Mesenteric fat pad (tissue), 1 donor: Measurements from ENCODE around the gene HACD3. TPM values are rescaled to one million over a fixed set of nuclear protein-coding genes. Genes with fewer than 3 reads are reported as not detected.

Experiments
- DNase-seq: peaks from one replicate; pipeline ENCODE4 v3.0.0-alpha.2; 2020; ENCODE audit warnings: low spot score
- long read RNA-seq: library from polyadenylated mRNA; unstranded; transcript quantifications from one replicate; pipeline ENCODE4 v2.0.0, GENCODE V29; 2020
- total RNA-seq: library from RNA; stranded (reverse); fragmentation: NEBNext Ultra II Directional; extraction: Animal tissue kit (Norgen Biotek cat#: 25700); gene quantifications from one replicate; pipeline ENCODE4 v1.2.1, GENCODE V29; 2021
- donor health status: DM: yes; HTN: yes; CAD: no.

Gene HACD3, protein sequence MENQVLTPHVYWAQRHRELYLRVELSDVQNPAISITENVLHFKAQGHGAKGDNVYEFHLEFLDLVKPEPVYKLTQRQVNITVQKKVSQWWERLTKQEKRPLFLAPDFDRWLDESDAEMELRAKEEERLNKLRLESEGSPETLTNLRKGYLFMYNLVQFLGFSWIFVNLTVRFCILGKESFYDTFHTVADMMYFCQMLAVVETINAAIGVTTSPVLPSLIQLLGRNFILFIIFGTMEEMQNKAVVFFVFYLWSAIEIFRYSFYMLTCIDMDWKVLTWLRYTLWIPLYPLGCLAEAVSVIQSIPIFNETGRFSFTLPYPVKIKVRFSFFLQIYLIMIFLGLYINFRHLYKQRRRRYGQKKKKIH
- total RNA-seq = 27.9 TPM
- long read RNA-seq, transcript HACD3-201 (11 exons, 3,228 nt) = major isoform, 148 of 167 reads
- long read RNA-seq, partial matches to known transcripts = 3 of 167 reads
- long read RNA-seq, other reads (novel, unspliced or antisense) = 14 of 167 reads

- peak; percentile 93 for DNase-seq
These were observed at the start of gene HACD3 for GRCh38 chr15:65530318-65531111. HACD3 (plus strand) TSS chr15:65530463; CDS start chr15:65530632, 169 bp downstream.

DNA sequence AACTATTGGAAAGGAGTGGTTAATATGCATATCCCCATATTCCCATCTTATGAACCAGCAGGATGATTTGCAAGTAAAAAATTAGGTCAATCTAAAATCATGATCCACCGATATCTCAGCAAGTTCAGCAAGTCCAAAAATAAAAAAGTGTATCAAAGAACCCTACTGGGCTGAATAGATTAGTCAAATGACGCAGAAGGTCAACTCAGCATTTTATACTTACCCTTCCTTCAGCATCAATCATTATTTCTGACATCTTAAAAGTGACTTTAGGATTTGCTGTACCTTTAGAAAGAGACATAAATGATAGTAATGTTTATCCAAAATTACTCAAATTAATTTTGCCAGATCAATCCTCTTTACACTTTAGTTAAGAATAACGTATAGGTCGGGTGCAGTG, 45.4 kb upstream of the HACD3 start:
- no peak for DNase-seq

DNA sequence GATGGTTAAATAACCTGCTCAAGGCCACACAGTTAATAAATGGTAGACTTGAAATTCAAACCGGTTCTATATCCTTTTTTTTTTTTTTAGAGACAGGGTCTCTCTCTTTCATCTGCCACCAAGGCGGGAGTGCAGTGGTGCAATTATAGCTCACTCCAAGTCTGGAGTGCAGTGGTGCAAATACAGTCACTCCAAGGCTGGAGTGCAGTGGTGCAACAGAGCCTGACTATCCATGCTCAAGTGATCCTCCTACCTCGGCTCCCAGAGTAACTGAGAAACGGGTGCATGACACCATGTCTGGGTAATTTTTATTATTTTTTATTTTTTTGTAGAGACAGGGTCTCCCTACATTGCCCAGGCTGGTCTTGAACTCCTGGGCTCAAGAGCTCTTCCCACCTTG, 36.2 kb upstream of the HACD3 start:
- DNase-seq = no peak

- DNase-seq = no peak
These were observed 20.9 kb upstream of the HACD3 start for GRCh38 chr15:65509321-65509720.

GRCh38 chr15:65512189-65512588, 18.1 kb upstream of the HACD3 start:
- DNase-seq = no peak

GRCh38 chr15:65512807-65513416, 17.4 kb upstream of the HACD3 start:
- DNase-seq = no peak

DNA sequence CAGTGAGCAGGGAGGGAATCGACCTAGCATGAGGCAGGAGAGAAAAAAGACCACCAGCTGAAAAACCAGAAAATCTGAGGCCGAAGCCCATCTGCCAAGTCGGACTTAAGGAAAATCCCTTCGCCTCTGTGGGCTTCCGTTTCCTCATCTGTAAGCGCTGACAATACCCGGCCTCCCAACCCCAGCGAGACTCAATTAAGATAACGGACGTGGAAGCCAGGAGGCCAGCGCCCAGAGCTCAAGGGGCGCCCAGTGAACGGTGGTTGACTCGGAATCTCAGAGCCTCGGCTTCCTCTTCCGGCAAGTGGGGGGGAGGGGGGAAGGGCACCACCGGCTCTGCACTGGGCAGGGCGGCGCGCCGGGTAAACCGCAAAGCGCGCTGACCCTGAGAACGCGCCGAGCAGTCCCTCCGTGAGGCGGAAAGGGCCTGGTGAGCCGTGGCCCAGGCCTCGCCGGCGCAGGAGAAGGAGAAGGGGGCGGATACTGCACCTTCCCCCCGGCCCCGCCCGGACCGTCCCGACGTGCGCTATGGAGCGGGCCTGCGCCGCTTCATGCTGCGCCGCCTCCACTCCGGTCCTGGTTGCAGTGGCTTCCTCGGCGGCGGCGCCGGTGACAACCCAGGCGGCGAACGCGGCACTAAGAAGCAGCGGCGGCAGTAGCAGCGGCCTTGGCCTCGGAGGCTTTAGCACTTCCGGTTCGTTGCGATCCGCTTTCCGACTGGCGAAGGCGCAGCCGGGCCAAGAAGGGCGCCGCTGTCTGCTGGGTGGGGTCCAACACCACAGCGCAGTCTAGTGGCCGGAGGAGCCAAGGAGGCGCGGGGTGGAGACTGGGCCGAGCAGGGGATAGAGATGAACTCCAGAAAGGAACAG, 13.0 kb upstream of the HACD3 start, which contains the start of gene DPP8:
TSS of gene DPP8 (minus strand) at position 693 of the 869 bp plus-strand sequence. CDS start 5,136 bp downstream, outside the sequence.
- DNase-seq = peak; percentile 98

GRCh38 chr15:65517866-65518207, 12.4 kb upstream of the HACD3 start:
- DNase-seq = no peak

GRCh38 chr15:65518633-65519285, 11.5 kb upstream of the HACD3 start:
- no peak for DNase-seq

GRCh38 chr15:65521350-65521749, 8.9 kb upstream of the HACD3 start:
- DNase-seq = no peak

GRCh38 chr15:65524226-65524625, 6.0 kb upstream of the HACD3 start:
- DNase-seq = no peak

DNA sequence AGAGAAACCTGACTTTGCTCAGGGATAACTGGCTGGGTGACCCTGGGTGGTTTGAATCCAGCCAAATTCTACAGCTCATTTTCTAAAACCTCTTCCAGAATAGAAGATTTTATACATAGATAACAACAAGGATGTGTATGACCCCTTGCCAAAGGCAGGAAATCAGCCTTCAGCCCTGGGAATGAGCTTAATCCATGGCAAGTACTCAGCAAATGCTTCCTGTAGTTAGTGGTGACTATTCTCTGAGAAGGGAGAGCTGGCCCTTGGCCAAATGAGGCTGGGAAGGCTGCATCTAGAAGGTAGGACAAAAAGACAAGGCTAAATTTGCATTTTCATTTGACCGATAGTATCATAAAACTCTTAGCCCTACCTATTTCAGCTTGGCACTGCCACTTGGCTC, 4.6 kb upstream of the HACD3 start:
- DNase-seq = no peak

DNA sequence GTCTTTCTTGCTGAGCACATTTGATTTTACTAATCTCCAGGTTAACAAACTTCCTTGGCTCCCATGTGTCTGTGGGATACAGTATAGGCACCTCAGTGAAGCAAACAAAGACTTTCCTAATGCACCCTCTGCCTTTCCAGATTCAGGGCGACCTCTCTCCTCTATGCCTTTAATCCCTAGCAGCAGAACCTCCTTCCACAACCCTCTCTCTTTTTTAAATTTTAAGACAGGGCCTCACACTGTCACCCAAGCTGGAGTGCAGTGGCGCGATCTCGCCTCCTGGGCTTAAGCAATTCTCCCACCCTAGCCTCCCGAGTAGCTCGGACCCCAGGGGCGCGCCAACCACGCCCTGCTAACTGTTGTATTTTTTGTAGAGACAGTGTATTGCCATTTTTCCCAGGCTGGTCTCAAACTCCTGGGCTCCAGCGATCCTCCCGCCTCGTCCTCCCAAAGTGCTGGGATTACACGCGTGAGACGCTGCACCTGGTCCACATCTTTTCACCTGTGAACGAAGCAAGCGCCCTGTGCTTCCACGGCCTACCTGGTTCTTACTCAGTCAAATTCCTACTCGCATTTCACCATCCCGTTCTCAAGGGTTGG, 1.7 kb upstream of the HACD3 start:
- DNase-seq = no peak

DNA sequence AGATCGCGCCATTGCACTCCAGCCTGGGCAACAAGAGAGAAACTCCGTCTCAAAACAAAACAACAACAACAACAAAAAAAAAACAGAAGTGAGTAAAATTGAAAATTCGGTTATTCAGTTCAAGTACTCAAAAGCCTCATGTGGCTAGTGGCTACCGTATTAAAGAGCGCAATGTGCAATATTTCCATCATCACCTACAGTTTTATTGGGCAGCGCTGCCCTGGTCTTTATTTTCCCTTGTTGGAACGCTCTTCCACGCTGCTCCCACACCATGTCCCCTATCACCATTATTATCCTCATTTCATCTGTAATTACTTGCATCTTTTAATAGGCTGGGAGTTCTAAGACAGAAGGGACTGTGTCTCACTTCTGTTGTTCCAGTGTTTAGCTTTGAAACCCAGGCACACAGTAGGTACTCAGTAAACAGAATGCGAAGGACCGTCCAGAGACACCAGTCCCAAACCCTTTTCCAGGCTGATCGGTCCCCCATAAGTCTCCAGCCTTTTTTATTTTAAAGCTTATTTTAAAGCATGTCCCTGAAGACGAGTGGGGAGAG, 423 bp upstream of the HACD3 start:
- DNase-seq = no peak

GRCh38 chr15:65532738-65533051, 2.4 kb downstream of the HACD3 start:
- no peak for DNase-seq

DNA sequence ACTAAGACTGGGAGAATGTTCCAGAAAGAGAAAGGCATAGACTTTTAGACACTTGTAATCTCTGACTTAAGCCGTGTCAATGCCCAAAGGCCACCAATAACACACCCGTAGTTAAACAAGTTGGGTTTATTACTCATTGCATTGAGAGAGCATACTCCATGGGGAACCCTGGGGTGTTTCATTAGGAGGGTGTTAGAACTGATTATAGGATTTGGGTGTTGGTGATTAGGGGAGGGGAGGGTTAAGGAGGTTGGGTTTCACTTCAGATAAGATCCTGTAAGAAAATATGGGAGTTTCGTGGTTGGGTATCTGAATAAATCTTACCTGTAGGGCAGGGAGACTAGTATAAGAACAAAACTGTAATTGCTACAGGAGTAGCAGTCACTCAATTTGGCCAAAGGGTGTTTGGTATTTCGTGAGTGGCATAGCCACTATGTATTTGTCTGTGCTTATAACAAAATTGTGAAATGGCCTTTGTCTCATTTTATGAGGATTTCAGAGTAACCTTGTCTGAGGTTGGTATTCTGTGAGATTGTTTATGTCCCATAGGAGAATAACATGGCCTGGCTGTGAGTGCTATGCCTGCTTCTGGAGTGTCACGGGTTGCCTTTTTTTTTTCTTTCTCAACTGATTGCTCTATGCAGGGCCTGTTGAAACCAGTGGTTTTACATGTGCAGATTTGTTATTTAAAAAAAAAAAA, 2.9 kb downstream of the HACD3 start:
- DNase-seq = no peak

DNA sequence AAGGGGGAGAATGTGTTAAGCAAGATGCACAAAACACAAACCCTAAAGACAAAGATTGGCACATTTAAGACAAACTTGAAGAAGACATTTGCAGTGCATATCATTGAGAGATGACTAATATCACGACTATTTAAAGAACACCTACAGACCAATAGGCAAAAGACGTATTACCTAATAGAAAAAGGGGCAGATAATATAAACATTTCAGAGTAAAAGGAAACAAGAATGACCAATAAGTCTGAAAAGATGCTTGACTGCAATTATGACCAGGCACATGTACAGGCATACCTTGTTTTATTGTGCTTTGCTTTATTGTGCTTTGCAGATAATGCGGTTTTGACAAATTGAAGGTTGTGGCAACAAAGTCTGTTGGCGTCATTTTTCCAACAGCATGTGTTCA, 4.9 kb downstream of the HACD3 start:
- no peak for DNase-seq

DNA sequence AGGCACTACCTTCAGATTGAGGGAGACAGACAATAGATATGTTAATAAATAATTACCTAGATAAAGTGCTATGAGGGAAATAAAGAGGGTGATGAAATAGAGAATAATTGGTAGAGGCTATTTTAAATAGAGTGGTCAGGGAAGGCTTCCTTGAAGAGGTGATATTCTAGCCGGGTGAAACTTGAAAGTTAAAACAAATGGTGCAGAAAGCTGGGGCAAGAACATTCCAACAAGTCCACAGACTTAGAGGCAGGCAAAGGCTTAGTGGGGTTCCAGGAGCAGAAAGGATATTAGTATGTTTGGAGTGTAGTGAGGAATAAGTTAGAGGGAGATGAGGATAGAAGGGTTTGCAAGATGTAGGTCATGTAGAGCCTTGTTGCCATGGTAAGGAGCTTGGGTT, 10.1 kb downstream of the HACD3 start:
- no peak for DNase-seq

- DNase-seq = no peak
These were observed 11.1 kb downstream of the HACD3 start for GRCh38 chr15:65541231-65541820.
